NCI-H1436 (cell line): ENCODE results near the gene LPP.
A peak's percentile ranks its signal among the peaks of the same experiment; 100 is the strongest.

Experiments
- DNase-seq: peaks from one replicate; lab custom pipeline; 2025; lab: John Stamatoyannopoulos, UW

Gene LPP

GRCh38 chr3:188272481-188273372, 118.8 kb downstream of the LPP start:
- no peak for DNase-seq

- DNase-seq = no peak
Observed at GRCh38 chr3:188274249-188274915, 120.4 kb downstream of the LPP start.

GRCh38 chr3:188276375-188276774, 122.4 kb downstream of the LPP start:
- DNase-seq = no peak

- DNase-seq = no peak
Observed at GRCh38 chr3:188278717-188279324, 124.9 kb downstream of the LPP start.

DNA sequence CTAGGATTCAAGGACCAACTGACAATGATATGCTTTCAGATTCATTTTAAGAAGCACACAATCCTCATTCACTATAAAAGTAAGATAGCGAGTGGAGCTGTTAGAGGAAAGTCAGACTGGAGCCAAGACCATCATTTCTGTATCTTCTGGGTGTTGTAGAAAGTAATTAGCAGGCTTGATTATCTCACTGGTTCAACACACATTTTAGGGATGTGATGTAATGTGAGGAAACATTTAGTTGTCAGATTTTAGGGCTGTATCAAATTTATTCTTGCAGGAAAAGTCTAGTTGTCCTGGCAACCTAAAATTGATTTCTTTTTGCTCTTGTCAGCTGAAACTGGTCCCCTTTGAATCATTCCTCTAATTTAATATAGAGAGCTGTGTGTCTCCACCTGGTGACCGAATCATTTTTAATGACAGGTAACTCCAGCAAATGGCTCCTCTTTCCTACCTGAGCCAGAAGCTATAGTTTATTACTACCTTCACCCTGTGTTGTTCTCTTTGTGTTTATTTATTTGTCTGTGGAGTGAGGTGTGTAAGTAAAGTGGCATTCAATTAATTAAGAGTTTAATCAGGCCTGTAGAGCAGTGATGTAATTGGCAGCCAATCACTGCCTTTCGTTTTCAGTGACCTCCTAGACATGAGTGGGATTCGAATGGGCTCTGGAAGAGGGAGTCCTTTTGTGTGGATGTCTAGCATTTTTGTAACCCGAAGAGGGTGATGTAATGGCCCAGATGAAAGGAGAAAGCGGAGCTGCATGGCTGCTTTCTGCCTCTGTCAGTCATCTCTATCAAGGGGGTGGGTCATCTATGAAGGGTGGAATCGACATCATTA, 125.8 kb downstream of the LPP start:
- DNase-seq = no peak

DNA sequence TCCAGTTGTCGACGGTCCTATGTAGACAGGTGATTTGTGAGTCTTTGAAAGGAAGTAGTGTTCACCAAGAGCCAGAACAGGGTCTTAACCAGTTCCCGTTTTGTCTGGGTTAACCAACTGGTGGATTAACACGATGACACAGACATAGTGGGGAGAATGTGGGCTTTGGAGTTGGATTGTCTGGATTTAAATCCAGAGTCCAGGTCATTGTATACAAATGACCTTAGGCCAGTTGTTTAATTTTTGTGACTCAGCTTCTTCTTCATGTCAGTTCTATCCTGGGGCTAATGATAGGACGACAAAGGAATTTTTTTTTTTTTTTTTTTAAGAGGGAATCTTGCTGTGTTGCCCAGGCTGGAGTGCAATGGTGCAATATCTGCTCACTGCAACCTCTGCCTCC, 126.7 kb downstream of the LPP start:
- no peak for DNase-seq

GRCh38 chr3:188282871-188283270, 128.9 kb downstream of the LPP start:
- DNase-seq = no peak

DNA sequence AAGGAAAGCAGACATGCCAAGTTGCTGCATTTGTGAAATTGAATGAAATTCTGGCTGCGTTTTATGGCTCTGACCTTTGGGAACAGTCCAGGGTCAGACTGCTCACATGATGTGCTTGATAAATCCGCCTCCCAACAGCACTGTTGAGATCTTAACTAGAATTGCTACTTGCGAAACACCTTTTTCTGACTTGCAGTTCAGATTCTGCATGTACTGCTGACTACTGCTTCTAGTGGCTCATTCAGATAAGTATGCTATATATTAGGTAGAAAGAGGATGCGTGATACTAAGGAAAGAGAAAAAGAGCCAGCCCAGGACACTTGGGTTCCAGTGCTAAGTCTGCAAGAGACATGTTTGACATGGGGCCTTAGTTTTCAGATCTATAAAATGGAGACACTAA, 129.4 kb downstream of the LPP start:
- no peak for DNase-seq

DNA sequence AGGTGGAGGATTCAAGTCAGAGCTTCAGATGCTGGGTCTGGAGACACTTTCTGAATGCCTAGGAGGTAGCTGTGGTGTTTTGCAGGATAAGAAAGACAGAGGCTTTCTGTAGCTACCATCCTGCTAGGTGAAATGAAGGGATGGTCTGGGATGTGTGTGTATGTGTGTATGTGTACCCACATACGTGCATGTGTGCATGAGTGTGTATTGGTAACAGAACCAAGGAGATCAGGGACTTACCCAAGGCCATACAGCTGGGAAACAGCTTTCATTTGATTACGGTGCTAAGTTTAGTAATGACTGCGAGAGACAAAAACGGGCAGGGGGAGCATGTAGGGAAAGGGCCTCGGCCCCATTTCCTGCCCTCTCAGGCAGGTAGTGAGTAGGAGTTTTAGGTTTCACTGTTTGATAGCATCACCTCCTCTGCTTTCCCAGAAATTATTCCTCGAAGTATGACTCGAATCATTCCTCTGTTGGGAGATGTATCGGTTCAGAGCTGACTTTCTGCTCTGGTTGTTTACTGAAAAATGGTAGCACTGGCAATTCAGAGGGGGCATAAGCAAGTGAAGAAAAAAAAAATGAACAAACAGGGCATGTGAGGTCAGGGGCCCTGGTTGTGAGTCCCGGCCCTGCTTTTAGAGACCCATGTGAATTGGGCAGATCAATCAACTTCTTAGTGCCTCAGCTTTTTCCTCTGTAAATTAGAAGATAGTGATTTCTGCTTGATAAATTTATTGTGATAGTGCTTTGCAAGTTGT, 130.7 kb downstream of the LPP start:
- no peak for DNase-seq

DNA sequence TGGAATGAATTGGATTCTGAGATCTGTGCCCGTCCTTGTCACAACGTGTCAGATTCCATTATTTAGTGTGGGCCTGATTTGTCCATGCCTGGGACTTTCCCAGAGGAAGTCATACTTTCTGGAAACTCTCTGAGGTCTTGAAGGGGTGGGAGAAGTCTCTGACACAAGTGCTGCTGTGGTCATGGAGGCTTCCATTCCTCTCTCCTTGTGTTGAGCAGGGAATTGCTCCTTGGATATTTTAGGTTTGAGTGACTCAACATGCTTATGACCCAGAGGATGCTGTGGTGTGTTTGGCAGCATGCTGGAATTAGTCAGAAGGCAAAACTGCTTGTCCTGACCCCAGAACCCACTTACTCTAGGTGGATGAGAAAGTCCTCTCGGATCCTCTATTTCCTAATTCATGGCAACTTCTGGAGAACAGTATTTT, 132.1 kb downstream of the LPP start:
- no peak for DNase-seq

GRCh38 chr3:188287339-188287738, 133.4 kb downstream of the LPP start:
- DNase-seq = no peak

DNA sequence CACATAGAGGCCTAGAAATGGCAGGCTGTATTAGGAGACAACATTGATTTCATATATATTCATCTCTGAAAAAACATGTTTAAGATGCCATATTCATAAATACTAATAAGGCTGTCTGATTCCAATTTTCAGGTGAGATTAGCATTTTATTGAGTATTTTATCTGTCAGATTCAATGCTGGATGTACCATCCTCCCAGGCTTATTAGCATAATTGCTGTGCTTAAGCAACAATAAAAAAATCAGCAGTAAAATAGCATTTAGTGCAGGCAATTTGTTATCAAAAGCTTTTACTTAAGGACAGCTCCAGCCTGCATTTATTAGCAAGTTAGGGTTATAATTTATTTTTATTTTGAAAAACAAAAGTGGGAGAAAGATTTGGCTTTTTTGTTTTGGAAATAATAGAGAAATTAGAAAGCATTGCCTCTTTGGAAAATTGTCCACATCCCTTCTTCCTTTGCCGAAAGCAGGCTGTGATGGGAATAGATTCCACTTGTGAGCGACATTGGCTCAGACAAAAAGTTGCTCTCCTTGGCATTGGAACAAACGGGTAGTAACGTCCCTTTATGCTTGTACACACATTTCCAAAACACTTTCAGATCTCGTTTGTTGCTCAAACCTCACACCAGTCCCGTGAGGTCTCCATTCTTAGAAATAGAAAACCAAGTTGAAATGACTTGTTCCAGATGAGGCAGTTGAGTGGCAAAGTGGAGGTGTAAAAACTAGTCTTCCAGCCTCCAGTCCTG, 134.0 kb downstream of the LPP start:
- DNase-seq = no peak

DNA sequence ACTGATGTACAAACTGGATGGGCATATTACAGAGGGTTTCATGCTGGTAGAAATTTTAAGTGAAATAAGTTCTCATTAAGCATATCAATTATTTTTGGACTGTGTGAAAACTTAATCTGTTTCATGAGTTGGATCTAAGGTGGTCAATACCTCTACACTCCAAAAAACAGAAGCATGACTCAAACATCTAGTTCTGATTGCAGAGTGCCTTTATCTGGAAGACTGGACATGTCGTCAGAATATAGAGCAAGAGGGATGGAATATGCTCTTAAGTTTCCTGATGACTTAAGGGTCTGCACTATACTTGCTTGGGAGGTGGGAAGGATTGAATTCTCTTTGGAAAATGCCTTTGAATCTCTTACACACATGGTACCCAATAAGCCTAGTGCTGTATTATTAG, 138.3 kb downstream of the LPP start:
- no peak for DNase-seq

GRCh38 chr3:188292827-188293226, 138.9 kb downstream of the LPP start:
- DNase-seq = no peak

DNA sequence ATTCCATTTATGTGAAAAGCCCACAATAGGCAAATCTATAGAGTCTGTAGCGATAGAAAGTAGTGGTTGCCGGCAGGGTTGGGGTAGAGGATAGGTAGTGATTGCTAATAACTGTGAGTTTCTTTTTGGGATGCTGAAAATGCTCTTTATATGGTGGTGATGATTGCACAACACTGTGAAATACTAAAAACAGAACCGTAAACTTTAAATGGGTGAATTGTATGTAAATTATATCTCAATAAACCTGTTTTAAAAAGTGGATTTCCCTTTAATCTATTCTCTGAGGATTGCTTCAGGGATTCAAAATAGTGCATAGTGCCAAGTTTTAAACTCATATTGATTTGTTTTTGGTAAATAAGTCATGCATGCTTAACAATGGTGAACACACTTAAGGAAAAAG, 140.2 kb downstream of the LPP start:
- DNase-seq = no peak

DNA sequence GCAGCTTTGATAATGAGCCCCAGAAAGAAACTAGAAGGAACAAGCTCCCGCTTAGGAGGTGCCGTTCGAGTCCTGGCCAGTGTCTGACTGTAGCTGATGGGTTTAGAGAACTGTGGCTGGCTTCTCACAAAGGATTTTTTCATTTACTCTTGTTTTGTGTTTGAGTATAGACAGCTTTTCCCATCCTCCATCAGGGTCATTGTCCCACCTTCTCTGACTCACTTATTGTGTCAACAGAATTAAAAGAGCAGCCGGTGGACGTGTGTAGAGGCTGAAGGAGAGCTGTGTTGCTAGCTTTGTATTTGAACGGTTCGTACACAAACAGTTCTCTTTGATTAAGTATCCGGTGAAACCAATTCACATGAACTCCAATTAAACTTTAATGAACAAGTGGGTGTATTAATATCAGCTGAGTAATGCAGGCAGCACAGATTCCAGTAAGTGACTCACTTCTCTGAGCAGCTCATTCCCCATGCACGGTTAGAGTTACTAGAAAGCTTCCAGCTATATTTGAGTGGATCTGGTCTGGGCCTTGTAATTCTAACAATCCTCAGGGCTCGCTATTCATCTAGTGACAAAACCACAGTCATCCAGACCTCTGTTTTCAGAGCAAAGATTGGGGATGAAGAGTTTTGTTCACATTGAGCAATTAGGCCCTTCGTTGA, 141.0 kb downstream of the LPP start:
- peak; percentile 62 for DNase-seq

GRCh38 chr3:188295876-188296275, 141.9 kb downstream of the LPP start:
- no peak for DNase-seq

GRCh38 chr3:188296761-188297612, 143.0 kb downstream of the LPP start:
- no peak for DNase-seq

DNA sequence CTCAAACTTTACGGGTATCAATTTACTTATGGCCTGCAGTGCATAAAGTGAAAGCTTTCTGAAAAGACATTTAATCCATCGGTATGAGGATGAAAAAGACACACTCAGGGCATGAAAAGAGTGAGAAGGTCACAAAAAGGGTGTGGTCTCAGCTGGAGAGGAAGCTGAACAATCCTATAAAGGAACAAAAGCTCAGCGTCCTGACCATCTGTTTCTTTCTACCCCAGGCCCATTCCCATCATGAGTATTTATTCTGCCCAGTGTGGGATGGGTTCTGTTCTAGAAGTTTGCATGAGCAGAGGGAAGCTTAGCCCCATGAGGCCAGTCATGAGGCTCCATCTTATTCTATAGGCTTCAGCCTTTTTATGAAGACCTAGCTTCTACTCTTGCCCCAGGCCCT, 144.6 kb downstream of the LPP start:
- no peak for DNase-seq
